Activated naive CD4-positive, alpha-beta T cell treated with anti-CD3 and anti-CD28 coated beads, Interleukin-2, amount 50 U/mL, for 24 hours (primary cell): ENCODE data around the gene E2F6.

Experiments
- H3K27ac Mint-ChIP-seq: one replicate; pipeline ENCODE4 v1.8.0; 2021; ENCODE audit warnings: mild to moderate bottlenecking, mixed read lengths
- H3K27me3 Mint-ChIP-seq: one replicate; pipeline ENCODE4 v1.8.0; 2021; ENCODE audit warnings: mixed read lengths
- H3K36me3 Mint-ChIP-seq: one replicate; pipeline ENCODE4 v1.8.0; 2021; ENCODE audit warnings: mixed read lengths
- H3K4me1 Mint-ChIP-seq: one replicate; pipeline ENCODE4 v1.8.0; 2021; ENCODE audit warnings: mixed read lengths
- H3K4me3 Mint-ChIP-seq: one replicate; pipeline ENCODE4 v1.8.0; 2021; ENCODE audit warnings: mild to moderate bottlenecking, mixed read lengths
- H3K9me3 Mint-ChIP-seq: one replicate; pipeline ENCODE4 v1.8.0; 2021; ENCODE audit warnings: mixed read lengths

E2F6 gene

GRCh38 chr2:11480406-11480805 is 14.4 kb upstream of the E2F6 start:
- Mint-ChIP-seq H3K9me3 (no peaks in the 10 kb centered on the region), H3K4me3 (no peak overlapping the region), H3K27ac (no peak overlapping the region), H3K4me1 (peaks cover 10% of the 10 kb centered on the region), H3K27me3 (peaks cover 34% of the 10 kb centered on the region), H3K36me3 (no peaks in the 10 kb centered on the region)

GRCh38 chr2:11478899-11479605 is 13.1 kb upstream of the E2F6 start:
- no peak overlapping the region for H3K27ac Mint-ChIP-seq
- H3K9me3 Mint-ChIP-seq = no peaks in the 10 kb centered on the region
- peaks cover 29% of the 10 kb centered on the region for H3K27me3 Mint-ChIP-seq
- peaks cover 8% of the 10 kb centered on the region for H3K4me1 Mint-ChIP-seq
- no peak overlapping the region for H3K4me3 Mint-ChIP-seq
- H3K36me3 Mint-ChIP-seq = no peaks in the 10 kb centered on the region

- H3K4me3 Mint-ChIP-seq = no peak overlapping the region
- no peaks in the 10 kb centered on the region for H3K36me3 Mint-ChIP-seq
- peaks cover 1% of the 10 kb centered on the region for H3K4me1 Mint-ChIP-seq
- H3K9me3 Mint-ChIP-seq = no peaks in the 10 kb centered on the region
- peaks cover 21% of the 10 kb centered on the region for H3K27me3 Mint-ChIP-seq
- no peak overlapping the region for H3K27ac Mint-ChIP-seq
Observed at GRCh38 chr2:11477994-11478393, 12.0 kb upstream of the E2F6 start.

- Mint-ChIP-seq H3K27me3 (peaks cover 4% of the 10 kb centered on the region), H3K36me3 (peaks cover 3% of the 10 kb centered on the region), H3K9me3 (no peaks in the 10 kb centered on the region), H3K4me1 (no peaks in the 10 kb centered on the region), H3K27ac (peak overlapping the region; percentile 63), H3K4me3 (no peak overlapping the region)
Observed at GRCh38 chr2:11473659-11474433, 7.9 kb upstream of the E2F6 start.

GRCh38 chr2:11467749-11468148 is 1.8 kb upstream of the E2F6 start:
- peak overlapping the region; percentile 24 for H3K27ac Mint-ChIP-seq
- no peaks in the 10 kb centered on the region for H3K27me3 Mint-ChIP-seq
- peak overlapping the region; percentile 16 for H3K4me3 Mint-ChIP-seq

GRCh38 chr2:11467129-11467649 is 1.2 kb upstream of the E2F6 start:
- no peaks in the 10 kb centered on the region for H3K27me3 Mint-ChIP-seq
- H3K4me1 Mint-ChIP-seq = peaks cover 38% of the 10 kb centered on the region
- H3K27ac Mint-ChIP-seq = peak overlapping the region; percentile 24
- H3K9me3 Mint-ChIP-seq = no peaks in the 10 kb centered on the region
- H3K36me3 Mint-ChIP-seq = peaks cover 11% of the 10 kb centered on the region
- peak overlapping the region; percentile 93 for H3K4me3 Mint-ChIP-seq

More at GRCh38 chr2:11467749-11468148, 1.8 kb upstream of the E2F6 start:
- Mint-ChIP-seq H3K9me3 (no peaks in the 10 kb centered on the region), H3K36me3 (peaks cover 8% of the 10 kb centered on the region), H3K4me1 (peaks cover 32% of the 10 kb centered on the region)

GRCh38 chr2:11466307-11467128 is 557 bp upstream of the E2F6 start:
- Mint-ChIP-seq H3K4me3 (peak overlapping the region; percentile 93), H3K27me3 (no peaks in the 10 kb centered on the region), H3K36me3 (peaks cover 10% of the 10 kb centered on the region), H3K9me3 (no peaks in the 10 kb centered on the region), H3K4me1 (peaks cover 44% of the 10 kb centered on the region), H3K27ac (peak overlapping the region; percentile 92)

- Mint-ChIP-seq H3K27ac (peak overlapping the region; percentile 99), H3K4me1 (peaks cover 54% of the 10 kb centered on the region), H3K36me3 (peaks cover 8% of the 10 kb centered on the region), H3K9me3 (no peaks in the 10 kb centered on the region), H3K27me3 (no peaks in the 10 kb centered on the region), H3K4me3 (peak overlapping the region; percentile 93)
Observed at GRCh38 chr2:11465110-11465484, 864 bp downstream of the E2F6 start.

GRCh38 chr2:11459816-11460215 is 6.1 kb downstream of the E2F6 start:
- H3K9me3 Mint-ChIP-seq = no peaks in the 10 kb centered on the region
- no peaks in the 10 kb centered on the region for H3K27me3 Mint-ChIP-seq

GRCh38 chr2:11458753-11459152 is 7.2 kb downstream of the E2F6 start:
- Mint-ChIP-seq H3K4me3 (no peak overlapping the region), H3K36me3 (peaks cover 9% of the 10 kb centered on the region), H3K4me1 (peaks cover 71% of the 10 kb centered on the region), H3K27ac (no peak overlapping the region), H3K27me3 (no peaks in the 10 kb centered on the region), H3K9me3 (no peaks in the 10 kb centered on the region)

More at GRCh38 chr2:11459816-11460215, 6.1 kb downstream of the E2F6 start:
- Mint-ChIP-seq H3K4me3 (no peak overlapping the region), H3K27ac (no peak overlapping the region), H3K36me3 (peaks cover 12% of the 10 kb centered on the region), H3K4me1 (peaks cover 82% of the 10 kb centered on the region)

GRCh38 chr2:11457935-11458334 is 8.0 kb downstream of the E2F6 start:
- Mint-ChIP-seq H3K36me3 (peaks cover 13% of the 10 kb centered on the region), H3K4me1 (peaks cover 63% of the 10 kb centered on the region)

GRCh38 chr2:11456251-11456650 is 9.7 kb downstream of the E2F6 start:
- no peak overlapping the region for H3K4me3 Mint-ChIP-seq
- no peaks in the 10 kb centered on the region for H3K27me3 Mint-ChIP-seq
- H3K27ac Mint-ChIP-seq = no peak overlapping the region
- H3K9me3 Mint-ChIP-seq = no peaks in the 10 kb centered on the region
- peaks cover 49% of the 10 kb centered on the region for H3K4me1 Mint-ChIP-seq
- peaks cover 11% of the 10 kb centered on the region for H3K36me3 Mint-ChIP-seq

More at GRCh38 chr2:11457935-11458334, 8.0 kb downstream of the E2F6 start:
- H3K4me3 Mint-ChIP-seq = no peak overlapping the region
- no peak overlapping the region for H3K27ac Mint-ChIP-seq
- no peaks in the 10 kb centered on the region for H3K9me3 Mint-ChIP-seq
- H3K27me3 Mint-ChIP-seq = no peaks in the 10 kb centered on the region

- H3K4me3 Mint-ChIP-seq = no peak overlapping the region
- H3K27ac Mint-ChIP-seq = no peak overlapping the region
- peaks cover 37% of the 10 kb centered on the region for H3K4me1 Mint-ChIP-seq
- H3K9me3 Mint-ChIP-seq = no peaks in the 10 kb centered on the region
- no peaks in the 10 kb centered on the region for H3K27me3 Mint-ChIP-seq
- H3K36me3 Mint-ChIP-seq = peaks cover 11% of the 10 kb centered on the region
Observed at GRCh38 chr2:11454824-11455223, 11.1 kb downstream of the E2F6 start.

GRCh38 chr2:11450791-11451190 is 15.2 kb downstream of the E2F6 start:
- Mint-ChIP-seq H3K4me1 (peaks cover 3% of the 10 kb centered on the region), H3K9me3 (no peaks in the 10 kb centered on the region), H3K27me3 (no peaks in the 10 kb centered on the region), H3K27ac (no peak overlapping the region), H3K36me3 (peaks cover 15% of the 10 kb centered on the region), H3K4me3 (no peak overlapping the region)

- no peak overlapping the region for H3K27ac Mint-ChIP-seq
- peaks cover 15% of the 10 kb centered on the region for H3K36me3 Mint-ChIP-seq
- H3K9me3 Mint-ChIP-seq = no peaks in the 10 kb centered on the region
- H3K4me3 Mint-ChIP-seq = no peak overlapping the region
- H3K27me3 Mint-ChIP-seq = no peaks in the 10 kb centered on the region
- no peaks in the 10 kb centered on the region for H3K4me1 Mint-ChIP-seq
Observed at GRCh38 chr2:11446733-11447248, 19.2 kb downstream of the E2F6 start.
